IPS-15b (cell line): ENCODE measurements around the gene RNLS.
A peak's percentile ranks its signal among the peaks of the same experiment; 100 is the strongest.

Experiments
- H3K27me3 ChIP-seq: one replicate; pipeline ENCODE4 v1.6.1; 2013; ENCODE audit warnings: low read length; ENCODE audit not compliant: control insufficient read depth, insufficient read depth
- H3K36me3 ChIP-seq: one replicate; pipeline ENCODE4 v1.6.1; 2013; ENCODE audit warnings: low read length; ENCODE audit not compliant: control insufficient read depth, insufficient read depth
- H3K4me1 ChIP-seq: one replicate; pipeline ENCODE4 v1.6.1; 2013; ENCODE audit warnings: mild to moderate bottlenecking, low read length; ENCODE audit not compliant: control insufficient read depth, insufficient read depth
- H3K4me3 ChIP-seq: one replicate; pipeline ENCODE4 v1.5.1; 2013; ENCODE audit warnings: low read depth, low read length
- H3K9ac ChIP-seq: one replicate; pipeline ENCODE4 v1.6.1; 2013; ENCODE audit warnings: low read depth, mild to moderate bottlenecking, low read length
- H3K9me3 ChIP-seq: one replicate; pipeline ENCODE4 v1.6.1; 2013; ENCODE audit warnings: mild to moderate bottlenecking, low read length; ENCODE audit not compliant: control insufficient read depth, insufficient read depth

The RNLS gene

GRCh38 chr10:88592906-88593305, 9.8 kb upstream of the RNLS start:
- Histone ChIP-seq H3K9me3 (no peaks in the 10 kb centered on the region), H3K4me1 (no peaks in the 10 kb centered on the region), H3K36me3 (no peaks in the 10 kb centered on the region), H3K9ac (no peak overlapping the region), H3K27me3 (peaks cover 14% of the 10 kb centered on the region), H3K4me3 (no peak overlapping the region)

GRCh38 chr10:88592381-88592780, 9.3 kb upstream of the RNLS start:
- peaks cover 14% of the 10 kb centered on the region for H3K27me3 ChIP-seq
- no peaks in the 10 kb centered on the region for H3K36me3 ChIP-seq
- H3K9me3 ChIP-seq, result no peaks in the 10 kb centered on the region
- H3K4me1 ChIP-seq, result no peaks in the 10 kb centered on the region
- H3K4me3 ChIP-seq, result no peak overlapping the region
- H3K9ac ChIP-seq, result no peak overlapping the region

GRCh38 chr10:88586462-88586861, 3.3 kb upstream of the RNLS start, which contains the start of gene LIPJ:
TSS of gene LIPJ (plus strand) at chr10:88586762. CDS start at chr10:88590688, 3,926 bp downstream.
- Histone ChIP-seq H3K4me1 (no peaks in the 10 kb centered on the region), H3K27me3 (peaks cover 14% of the 10 kb centered on the region), H3K9me3 (no peaks in the 10 kb centered on the region), H3K9ac (no peak within 1 kb of the TSS), H3K4me3 (no peak within 1 kb of the TSS), H3K36me3 (no peaks in the 10 kb centered on the region)

- no peaks in the 10 kb centered on the region for H3K9me3 ChIP-seq
- peaks cover 8% of the 10 kb centered on the region for H3K27me3 ChIP-seq
- no peaks in the 10 kb centered on the region for H3K36me3 ChIP-seq
- peak overlapping the region; percentile 92 for H3K4me3 ChIP-seq
- H3K4me1 ChIP-seq, result no peaks in the 10 kb centered on the region
- H3K9ac ChIP-seq, result peak overlapping the region; percentile 88
Observed at GRCh38 chr10:88583584-88583957, 453 bp upstream of the RNLS start.

- H3K27me3 ChIP-seq, result peaks cover 8% of the 10 kb centered on the region
- no peaks in the 10 kb centered on the region for H3K36me3 ChIP-seq
- no peak overlapping the region for H3K9ac ChIP-seq
- peak overlapping the region; percentile 92 for H3K4me3 ChIP-seq
- no peaks in the 10 kb centered on the region for H3K4me1 ChIP-seq
- no peaks in the 10 kb centered on the region for H3K9me3 ChIP-seq
Observed at GRCh38 chr10:88582411-88582805, 710 bp downstream of the RNLS start.

- Histone ChIP-seq H3K36me3 (no peaks in the 10 kb centered on the region), H3K4me3 (no peak overlapping the region), H3K27me3 (no peaks in the 10 kb centered on the region), H3K9ac (no peak overlapping the region), H3K4me1 (no peaks in the 10 kb centered on the region), H3K9me3 (no peaks in the 10 kb centered on the region)
Observed at GRCh38 chr10:88565072-88565471, 18.0 kb downstream of the RNLS start.

- no peaks in the 10 kb centered on the region for H3K4me1 ChIP-seq
- H3K27me3 ChIP-seq, result no peaks in the 10 kb centered on the region
- no peaks in the 10 kb centered on the region for H3K36me3 ChIP-seq
- H3K9ac ChIP-seq, result no peak overlapping the region
- no peaks in the 10 kb centered on the region for H3K9me3 ChIP-seq
- H3K4me3 ChIP-seq, result no peak overlapping the region
Observed at GRCh38 chr10:88562152-88562551, 21.0 kb downstream of the RNLS start.

- no peaks in the 10 kb centered on the region for H3K4me1 ChIP-seq
- H3K9me3 ChIP-seq, result no peaks in the 10 kb centered on the region
- no peak overlapping the region for H3K4me3 ChIP-seq
- H3K36me3 ChIP-seq, result no peaks in the 10 kb centered on the region
- H3K27me3 ChIP-seq, result no peaks in the 10 kb centered on the region
- H3K9ac ChIP-seq, result no peak overlapping the region
Observed at GRCh38 chr10:88557658-88558057, 25.5 kb downstream of the RNLS start.

- H3K36me3 ChIP-seq, result no peaks in the 10 kb centered on the region
- no peaks in the 10 kb centered on the region for H3K27me3 ChIP-seq
- no peak overlapping the region for H3K9ac ChIP-seq
- H3K4me3 ChIP-seq, result no peak overlapping the region
- no peaks in the 10 kb centered on the region for H3K9me3 ChIP-seq
- no peaks in the 10 kb centered on the region for H3K4me1 ChIP-seq
Observed at GRCh38 chr10:88557256-88557655, 25.9 kb downstream of the RNLS start.

- Histone ChIP-seq H3K27me3 (no peaks in the 10 kb centered on the region), H3K36me3 (no peaks in the 10 kb centered on the region), H3K9me3 (no peaks in the 10 kb centered on the region), H3K4me3 (no peak overlapping the region), H3K4me1 (no peaks in the 10 kb centered on the region), H3K9ac (no peak overlapping the region)
Observed at GRCh38 chr10:88555190-88555908, 27.8 kb downstream of the RNLS start.

GRCh38 chr10:88553116-88553752, 29.9 kb downstream of the RNLS start:
- Histone ChIP-seq H3K9ac (no peak overlapping the region), H3K9me3 (no peaks in the 10 kb centered on the region), H3K36me3 (no peaks in the 10 kb centered on the region), H3K27me3 (no peaks in the 10 kb centered on the region), H3K4me1 (no peaks in the 10 kb centered on the region), H3K4me3 (no peak overlapping the region)

GRCh38 chr10:88551246-88551645, 31.9 kb downstream of the RNLS start:
- H3K4me1 ChIP-seq, result no peaks in the 10 kb centered on the region
- H3K9ac ChIP-seq, result no peak overlapping the region
- no peaks in the 10 kb centered on the region for H3K36me3 ChIP-seq
- no peak overlapping the region for H3K4me3 ChIP-seq
- H3K9me3 ChIP-seq, result no peaks in the 10 kb centered on the region
- H3K27me3 ChIP-seq, result no peaks in the 10 kb centered on the region
